ENCODE data around the gene MTMR4.

Gene MTMR4

GRCh38 chr17:58527949-58528348 is 13.5 kb upstream of the MTMR4 start:
- WGBS: 56% methylated on average over 2 of the region's 3 CpGs
- H3K14ac ChIP-seq (ENCODE audit: low read length in 2 of 2): peak overlapping the region in 1 of 2 experiments; percentile 53
- H3K9ac ChIP-seq (ENCODE audit: low read length): no peak overlapping the region
- no peaks in the 10 kb centered on the region for H3K36me3 ChIP-seq (ENCODE audit: control insufficient read depth in 1 of 2, insufficient read depth in 2 of 2, low read depth in 1 of 2, low read length in 2 of 2)
- peak overlapping the region; percentile 4 to 64 for H3K4ac ChIP-seq (ENCODE audit: low read depth in 1 of 2, low read length in 2 of 2)
- H2BK5ac ChIP-seq (ENCODE audit: low read depth, low read length, poor library complexity, severe bottlenecking): no peak overlapping the region
- peak overlapping the region in 1 of 2 experiments; percentile 38 for H3K23ac ChIP-seq (ENCODE audit: low read length in 2 of 2)
- H3K18ac ChIP-seq (ENCODE audit: low read depth in 1 of 2, low read length in 2 of 2): peak overlapping the region in 1 of 2 experiments; percentile 45
- H3K4me2 ChIP-seq (ENCODE audit: low read length, poor library complexity, severe bottlenecking): no peak overlapping the region
- no peaks in the 10 kb centered on the region for H3K79me1 ChIP-seq (replicated peaks; ENCODE audit: low read length, poor library complexity, severe bottlenecking)
- peak overlapping the region; percentile 84 for H4K91ac ChIP-seq (ENCODE audit: low read length)
- H3K27me3 ChIP-seq (ENCODE audit: control insufficient read depth in 1 of 2, insufficient read depth in 1 of 2, low read length in 2 of 2): peaks cover 35 to 61% of the 10 kb centered on the region in 2 experiments
- H3K4me1 ChIP-seq (ENCODE audit: control insufficient read depth, insufficient read depth, low read depth, low read length): peaks cover 21% of the 10 kb centered on the region
- no peaks in the 10 kb centered on the region for H3K9me3 ChIP-seq (ENCODE audit: control insufficient read depth, low read length)
- no peak overlapping the region for H2AK5ac ChIP-seq (ENCODE audit: low read length, severe bottlenecking)
- H3K4me3 ChIP-seq (ENCODE audit: insufficient read depth in 1 of 2, low read depth in 1 of 2, low read length in 2 of 2): no peak overlapping the region
- no peak overlapping the region for H2AFZ ChIP-seq (ENCODE audit: low read depth, low read length)
- peak overlapping the region; percentile 28 to 91 for H2BK12ac ChIP-seq (ENCODE audit: low read length in 2 of 2)
- peak; percentile 63 for DNase-seq
- H2BK120ac ChIP-seq (ENCODE audit: low read depth, low read length): no peak overlapping the region
- H2BK15ac ChIP-seq (ENCODE audit: low read depth, poor library complexity, severe bottlenecking): peak overlapping the region; percentile 78
- H3K27ac ChIP-seq (ENCODE audit: low read length, poor library complexity, severe bottlenecking): no peak overlapping the region
- H4K8ac ChIP-seq (ENCODE audit: low read length): peak overlapping the region; percentile 76

DNA sequence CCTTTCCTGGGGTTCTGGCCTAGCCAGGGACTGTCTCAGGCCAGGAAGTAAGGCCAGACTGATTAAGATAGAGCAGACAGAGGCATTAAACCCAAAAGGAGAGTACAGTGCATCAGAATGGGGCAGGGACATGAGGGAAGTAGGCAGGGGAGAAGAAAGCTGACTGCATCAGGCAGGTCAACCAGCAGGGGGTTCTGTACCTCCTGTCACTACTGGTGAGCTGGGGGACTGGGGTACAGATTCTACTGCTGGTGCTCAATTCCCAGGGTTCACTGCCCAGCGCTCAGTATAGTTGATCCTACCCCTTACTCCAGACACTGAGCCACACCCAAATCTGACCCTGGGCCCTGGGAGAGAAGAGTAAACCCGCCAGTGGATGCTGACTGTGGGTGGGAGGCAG is 12.9 kb upstream of the MTMR4 start:
- no peak overlapping the region for H3K4me3 ChIP-seq (ENCODE audit: insufficient read depth in 1 of 2, low read depth in 1 of 2, low read length in 2 of 2)
- no peak overlapping the region for H2AK5ac ChIP-seq (ENCODE audit: low read length, severe bottlenecking)
- no peak overlapping the region for H3K23ac ChIP-seq (ENCODE audit: low read length in 2 of 2)
- H3K27me3 ChIP-seq (ENCODE audit: control insufficient read depth in 1 of 2, insufficient read depth in 1 of 2, low read length in 2 of 2): peaks cover 28 to 54% of the 10 kb centered on the region in 2 experiments
- no peak overlapping the region for H3K4me2 ChIP-seq (ENCODE audit: low read length, poor library complexity, severe bottlenecking)
- H3K14ac ChIP-seq (ENCODE audit: low read length in 2 of 2): no peak overlapping the region
- no peak for DNase-seq
- no peak overlapping the region for H2BK5ac ChIP-seq (ENCODE audit: low read depth, low read length, poor library complexity, severe bottlenecking)
- no peaks in the 10 kb centered on the region for H3K9me3 ChIP-seq (ENCODE audit: control insufficient read depth, low read length)
- peak overlapping the region; percentile 40 to 64 for H3K4ac ChIP-seq (ENCODE audit: low read depth in 1 of 2, low read length in 2 of 2)
- peak overlapping the region; percentile 89 for H2BK120ac ChIP-seq (ENCODE audit: low read depth, low read length)
- peak overlapping the region; percentile 76 for H4K8ac ChIP-seq (ENCODE audit: low read length)
- H2BK12ac ChIP-seq (ENCODE audit: low read length in 2 of 2): peak overlapping the region; percentile 91 to 99
- H3K9ac ChIP-seq (ENCODE audit: low read length): no peak overlapping the region
- peak overlapping the region; percentile 10 for H2AFZ ChIP-seq (ENCODE audit: low read depth, low read length)
- no peaks in the 10 kb centered on the region for H3K36me3 ChIP-seq (ENCODE audit: control insufficient read depth in 1 of 2, insufficient read depth in 2 of 2, low read depth in 1 of 2, low read length in 2 of 2)
- WGBS: 100% methylated on average over 1 of the region's 2 CpGs
- H3K79me1 ChIP-seq (replicated peaks; ENCODE audit: low read length, poor library complexity, severe bottlenecking): no peaks in the 10 kb centered on the region
- H3K27ac ChIP-seq (ENCODE audit: low read length, poor library complexity, severe bottlenecking): no peak overlapping the region
- peaks cover 18% of the 10 kb centered on the region for H3K4me1 ChIP-seq (ENCODE audit: control insufficient read depth, insufficient read depth, low read depth, low read length)
- H2BK15ac ChIP-seq (ENCODE audit: low read depth, poor library complexity, severe bottlenecking): peak overlapping the region; percentile 86
- H3K18ac ChIP-seq (ENCODE audit: low read depth in 1 of 2, low read length in 2 of 2): peak overlapping the region; percentile 21 to 58
- H4K91ac ChIP-seq (ENCODE audit: low read length): peak overlapping the region; percentile 99

- H2BK15ac ChIP-seq (ENCODE audit: low read depth, poor library complexity, severe bottlenecking): peak overlapping the region; percentile 90
- WGBS: 23% methylated on average over 3 of the region's 3 CpGs
- H3K27me3 ChIP-seq (ENCODE audit: control insufficient read depth in 1 of 2, insufficient read depth in 1 of 2, low read length in 2 of 2): peaks cover 13 to 44% of the 10 kb centered on the region in 2 experiments
- H2BK5ac ChIP-seq (ENCODE audit: low read depth, low read length, poor library complexity, severe bottlenecking): no peak overlapping the region
- peak overlapping the region; percentile 79 to 93 for H3K4ac ChIP-seq (ENCODE audit: low read depth in 1 of 2, low read length in 2 of 2)
- H2BK12ac ChIP-seq (ENCODE audit: low read length in 2 of 2): peak overlapping the region; percentile 91 to 100
- peak; percentile 94 for DNase-seq
- H3K4me3 ChIP-seq (ENCODE audit: insufficient read depth in 1 of 2, low read depth in 1 of 2, low read length in 2 of 2): no peak overlapping the region
- H4K91ac ChIP-seq (ENCODE audit: low read length): peak overlapping the region; percentile 88
- peak overlapping the region; percentile 85 for H2BK120ac ChIP-seq (ENCODE audit: low read depth, low read length)
- H3K9ac ChIP-seq (ENCODE audit: low read length): no peak overlapping the region
- H3K9me3 ChIP-seq (ENCODE audit: control insufficient read depth, low read length): no peaks in the 10 kb centered on the region
- H3K4me1 ChIP-seq (ENCODE audit: control insufficient read depth, insufficient read depth, low read depth, low read length): peaks cover 11% of the 10 kb centered on the region
- H3K79me1 ChIP-seq (replicated peaks; ENCODE audit: low read length, poor library complexity, severe bottlenecking): no peaks in the 10 kb centered on the region
- H3K18ac ChIP-seq (ENCODE audit: low read depth in 1 of 2, low read length in 2 of 2): peak overlapping the region; percentile 58 to 99
- H3K4me2 ChIP-seq (ENCODE audit: low read length, poor library complexity, severe bottlenecking): no peak overlapping the region
- peak overlapping the region in 1 of 2 experiments; percentile 90 for H3K14ac ChIP-seq (ENCODE audit: low read length in 2 of 2)
- no peak overlapping the region for H3K23ac ChIP-seq (ENCODE audit: low read length in 2 of 2)
- H2AK5ac ChIP-seq (ENCODE audit: low read length, severe bottlenecking): no peak overlapping the region
- H3K36me3 ChIP-seq (ENCODE audit: control insufficient read depth in 1 of 2, insufficient read depth in 2 of 2, low read depth in 1 of 2, low read length in 2 of 2): no peaks in the 10 kb centered on the region
- H3K27ac ChIP-seq (ENCODE audit: low read length, poor library complexity, severe bottlenecking): no peak overlapping the region
- H4K8ac ChIP-seq (ENCODE audit: low read length): peak overlapping the region; percentile 62
- H2AFZ ChIP-seq (ENCODE audit: low read depth, low read length): peak overlapping the region; percentile 80
Observed at GRCh38 chr17:58525239-58525638, 10.8 kb upstream of the MTMR4 start.

- Histone ChIP-seq H3K14ac (ENCODE audit: low read length in 2 of 2) (no peak overlapping the region), H4K8ac (ENCODE audit: low read length) (no peak overlapping the region), H2AFZ (ENCODE audit: low read depth, low read length) (no peak overlapping the region), H3K27me3 (ENCODE audit: control insufficient read depth in 1 of 2, insufficient read depth in 1 of 2, low read length in 2 of 2) (peaks cover 0 to 10% of the 10 kb centered on the region in 2 experiments), H3K4me1 (ENCODE audit: control insufficient read depth, insufficient read depth, low read depth, low read length) (peaks cover 16% of the 10 kb centered on the region), H3K27ac (ENCODE audit: low read length, poor library complexity, severe bottlenecking) (no peak overlapping the region), H2BK12ac (ENCODE audit: low read length in 2 of 2) (no peak overlapping the region), H3K18ac (ENCODE audit: low read depth in 1 of 2, low read length in 2 of 2) (no peak overlapping the region), H3K36me3 (ENCODE audit: control insufficient read depth in 1 of 2, insufficient read depth in 2 of 2, low read depth in 1 of 2, low read length in 2 of 2) (no peaks in the 10 kb centered on the region), H2BK120ac (ENCODE audit: low read depth, low read length) (no peak overlapping the region), H3K4me3 (ENCODE audit: insufficient read depth in 1 of 2, low read depth in 1 of 2, low read length in 2 of 2) (no peak overlapping the region), H3K4ac (ENCODE audit: low read depth in 1 of 2, low read length in 2 of 2) (peak overlapping the region in 1 of 2 experiments; percentile 37), H3K4me2 (ENCODE audit: low read length, poor library complexity, severe bottlenecking) (no peak overlapping the region), H3K79me1 (replicated peaks; ENCODE audit: low read length, poor library complexity, severe bottlenecking) (no peaks in the 10 kb centered on the region), H3K9me3 (ENCODE audit: control insufficient read depth, low read length) (no peaks in the 10 kb centered on the region), H3K9ac (ENCODE audit: low read length) (no peak overlapping the region), H2AK5ac (ENCODE audit: low read length, severe bottlenecking) (no peak overlapping the region), H2BK15ac (ENCODE audit: low read depth, poor library complexity, severe bottlenecking) (no peak overlapping the region), H2BK5ac (ENCODE audit: low read depth, low read length, poor library complexity, severe bottlenecking) (no peak overlapping the region), H3K23ac (ENCODE audit: low read length in 2 of 2) (no peak overlapping the region), H4K91ac (ENCODE audit: low read length) (no peak overlapping the region)
- DNase-seq: no peak
- 96% methylated on average over 10 of the region's 10 CpGs for WGBS
Observed at GRCh38 chr17:58521680-58522079, 7.2 kb upstream of the MTMR4 start.

Measured in mesenchymal stem cell (in vitro differentiated cells and primary cell).